Measurements from ENCODE around the gene LRRC23. TPM values are rescaled to one million over a fixed set of nuclear protein-coding genes. Genes with fewer than 3 reads are reported as not detected.
A peak's percentile ranks its signal among the peaks of the same experiment; 100 is the strongest.
"Not testable (repeated sequence)": the region's sequence is repeated elsewhere in the genome, so short reads cannot be mapped to it uniquely, and the experiment has no call there.

LRRC23 gene
- total RNA-seq, 1 donor from 2014 or later = 10.1 TPM

DNA sequence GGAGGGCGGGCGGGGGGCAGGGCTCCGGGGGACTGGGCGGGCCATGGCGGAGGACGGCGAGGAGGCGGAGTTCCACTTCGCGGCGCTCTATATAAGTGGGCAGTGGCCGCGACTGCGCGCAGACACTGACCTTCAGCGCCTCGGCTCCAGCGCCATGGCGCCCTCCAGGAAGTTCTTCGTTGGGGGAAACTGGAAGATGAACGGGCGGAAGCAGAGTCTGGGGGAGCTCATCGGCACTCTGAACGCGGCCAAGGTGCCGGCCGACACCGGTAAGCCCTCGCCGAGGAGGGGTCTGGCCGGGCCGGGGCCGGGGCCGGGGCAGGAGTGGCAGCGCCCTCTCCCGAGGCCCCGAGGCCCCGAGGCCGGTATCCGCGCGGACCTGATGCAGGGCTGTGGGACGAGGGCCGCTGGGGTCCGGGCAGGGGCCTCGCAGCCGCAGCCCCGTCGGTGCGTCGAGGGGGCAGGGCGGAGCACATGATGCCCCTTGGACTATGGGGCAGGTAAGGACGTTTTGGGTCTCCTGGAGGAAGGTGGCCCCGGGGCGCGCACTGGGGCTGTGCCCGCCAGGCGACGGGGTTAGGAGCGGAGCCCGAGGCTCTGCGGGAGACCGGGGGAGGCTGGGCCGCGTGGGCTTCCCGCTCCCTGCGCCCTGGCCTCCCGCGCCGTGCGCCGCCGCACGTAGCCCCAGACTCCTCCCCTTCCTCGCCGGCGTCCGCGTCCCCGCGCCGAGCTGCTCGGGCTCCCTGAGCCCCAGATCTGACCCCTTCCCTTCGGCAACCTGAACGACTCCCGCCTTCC is 37.0 kb upstream of the LRRC23 start, which contains the start of gene TPI1:
TSS of gene TPI1 (plus strand) at position 119 of the 798 bp plus-strand sequence. CDS start at position 155, 36 bp downstream.
- H3K4me1 Mint-ChIP-seq (ENCODE audit: unreplicated experiment) = peaks cover 27% of the 10 kb centered on the region
- H3K9me3 Mint-ChIP-seq = no peaks in the 10 kb centered on the region
- TF ChIP-seq, protein P1, sequence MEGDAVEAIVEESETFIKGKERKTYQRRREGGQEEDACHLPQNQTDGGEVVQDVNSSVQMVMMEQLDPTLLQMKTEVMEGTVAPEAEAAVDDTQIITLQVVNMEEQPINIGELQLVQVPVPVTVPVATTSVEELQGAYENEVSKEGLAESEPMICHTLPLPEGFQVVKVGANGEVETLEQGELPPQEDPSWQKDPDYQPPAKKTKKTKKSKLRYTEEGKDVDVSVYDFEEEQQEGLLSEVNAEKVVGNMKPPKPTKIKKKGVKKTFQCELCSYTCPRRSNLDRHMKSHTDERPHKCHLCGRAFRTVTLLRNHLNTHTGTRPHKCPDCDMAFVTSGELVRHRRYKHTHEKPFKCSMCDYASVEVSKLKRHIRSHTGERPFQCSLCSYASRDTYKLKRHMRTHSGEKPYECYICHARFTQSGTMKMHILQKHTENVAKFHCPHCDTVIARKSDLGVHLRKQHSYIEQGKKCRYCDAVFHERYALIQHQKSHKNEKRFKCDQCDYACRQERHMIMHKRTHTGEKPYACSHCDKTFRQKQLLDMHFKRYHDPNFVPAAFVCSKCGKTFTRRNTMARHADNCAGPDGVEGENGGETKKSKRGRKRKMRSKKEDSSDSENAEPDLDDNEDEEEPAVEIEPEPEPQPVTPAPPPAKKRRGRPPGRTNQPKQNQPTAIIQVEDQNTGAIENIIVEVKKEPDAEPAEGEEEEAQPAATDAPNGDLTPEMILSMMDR (conservative IDR thresholded peaks at IDR 0.05) = no peak
- peak within 1 kb of the TSS; percentile 96 for H3K27ac Mint-ChIP-seq
- peak; percentile 85 for DNase-seq (ENCODE audit: extremely low spot score, unreplicated experiment)
- H3K36me3 Mint-ChIP-seq = peaks cover 40% of the 10 kb centered on the region
- H3K4me3 Mint-ChIP-seq = peak within 1 kb of the TSS; percentile 97
- no peaks in the 10 kb centered on the region for H3K27me3 Mint-ChIP-seq

DNA sequence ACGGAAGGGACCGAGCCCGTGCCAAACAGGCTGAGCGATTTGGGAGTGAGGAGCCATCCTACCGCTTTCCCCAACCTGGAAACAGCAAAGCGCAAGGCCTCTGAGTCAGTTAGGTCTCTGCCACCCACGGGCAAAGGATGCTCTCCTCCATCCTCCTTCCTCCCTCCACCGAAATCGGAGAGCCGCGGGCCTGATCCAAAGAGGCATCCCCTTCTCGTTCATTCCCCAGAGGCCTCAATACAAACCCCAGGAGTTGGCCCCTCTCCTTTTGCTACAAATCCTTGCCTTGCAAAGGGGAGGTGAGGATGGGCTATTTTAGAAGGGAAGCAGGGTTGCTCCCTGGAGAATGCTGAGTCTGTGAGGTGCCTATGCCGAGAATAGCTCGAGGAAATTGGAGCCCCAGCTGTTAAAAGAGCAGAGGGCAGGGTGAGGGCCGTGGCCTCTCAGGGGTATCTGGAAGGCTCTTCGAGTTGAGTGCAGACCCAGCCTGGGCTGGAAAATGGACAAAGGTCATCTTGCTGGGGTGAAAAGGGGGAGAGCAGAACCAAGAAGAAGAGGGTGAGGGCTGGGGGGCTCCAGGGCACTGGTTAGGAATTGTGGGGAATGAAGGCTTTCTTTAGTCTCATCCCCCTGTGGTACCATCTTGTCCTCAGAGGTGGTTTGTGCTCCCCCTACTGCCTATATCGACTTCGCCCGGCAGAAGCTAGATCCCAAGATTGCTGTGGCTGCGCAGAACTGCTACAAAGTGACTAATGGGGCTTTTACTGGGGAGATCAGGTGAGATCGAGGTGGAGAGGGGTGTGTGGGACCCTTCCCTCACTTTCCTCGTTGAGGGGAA is 36.2 kb upstream of the LRRC23 start:
- H3K27ac Mint-ChIP-seq = peak overlapping the region; percentile 94
- TF ChIP-seq, protein P1 (conservative IDR thresholded peaks at IDR 0.05) = no peak
- peaks cover 27% of the 10 kb centered on the region for H3K4me1 Mint-ChIP-seq (ENCODE audit: unreplicated experiment)
- DNase-seq (ENCODE audit: extremely low spot score, unreplicated experiment) = no peak
- H3K36me3 Mint-ChIP-seq = peaks cover 37% of the 10 kb centered on the region
- H3K4me3 Mint-ChIP-seq = peak overlapping the region; percentile 97
- H3K27me3 Mint-ChIP-seq = no peaks in the 10 kb centered on the region
- no peaks in the 10 kb centered on the region for H3K9me3 Mint-ChIP-seq

DNA sequence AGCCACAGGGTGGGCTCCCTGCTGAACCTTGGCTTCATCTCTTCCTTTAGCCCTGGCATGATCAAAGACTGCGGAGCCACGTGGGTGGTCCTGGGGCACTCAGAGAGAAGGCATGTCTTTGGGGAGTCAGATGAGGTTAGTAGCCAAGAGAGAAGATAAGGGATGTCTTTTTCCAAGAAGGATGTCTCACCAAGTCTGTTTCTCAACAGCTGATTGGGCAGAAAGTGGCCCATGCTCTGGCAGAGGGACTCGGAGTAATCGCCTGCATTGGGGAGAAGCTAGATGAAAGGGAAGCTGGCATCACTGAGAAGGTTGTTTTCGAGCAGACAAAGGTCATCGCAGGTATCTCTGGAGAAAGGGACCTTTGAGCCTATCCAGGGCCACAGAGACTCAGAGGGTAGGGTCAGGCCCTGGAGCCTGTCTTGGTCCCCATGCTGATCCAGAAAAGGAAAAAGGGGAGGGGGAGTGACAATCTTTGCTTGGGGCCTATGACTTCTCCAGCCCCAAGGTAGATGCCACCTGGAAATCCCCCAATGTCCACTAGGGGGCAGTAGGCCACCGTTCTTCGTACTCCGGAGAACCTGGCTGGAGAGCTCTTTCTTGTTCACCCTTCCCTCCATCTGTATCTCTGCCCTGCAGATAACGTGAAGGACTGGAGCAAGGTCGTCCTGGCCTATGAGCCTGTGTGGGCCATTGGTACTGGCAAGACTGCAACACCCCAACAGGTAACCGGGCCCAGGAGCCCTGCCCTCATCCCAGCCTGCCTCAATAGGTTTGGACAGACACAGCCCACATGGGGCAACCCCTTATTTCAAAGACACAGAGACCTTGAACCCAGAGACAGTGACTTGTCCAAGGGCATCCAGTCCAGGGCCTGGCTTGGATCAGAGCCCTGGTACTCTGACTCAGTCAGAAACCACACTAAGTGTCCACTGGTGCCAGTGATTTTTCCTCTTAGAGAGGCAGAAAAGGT is 35.3 kb upstream of the LRRC23 start:
- H3K4me3 Mint-ChIP-seq = peak overlapping the region; percentile 97
- DNase-seq (ENCODE audit: extremely low spot score, unreplicated experiment) = peak; percentile 90
- no peaks in the 10 kb centered on the region for H3K9me3 Mint-ChIP-seq
- H3K36me3 Mint-ChIP-seq = peaks cover 36% of the 10 kb centered on the region
- H3K27me3 Mint-ChIP-seq = no peaks in the 10 kb centered on the region
- TF ChIP-seq, protein P1 (conservative IDR thresholded peaks at IDR 0.05) = peak; percentile 95
- peaks cover 31% of the 10 kb centered on the region for H3K4me1 Mint-ChIP-seq (ENCODE audit: unreplicated experiment)
- peak overlapping the region; percentile 94 for H3K27ac Mint-ChIP-seq

DNA sequence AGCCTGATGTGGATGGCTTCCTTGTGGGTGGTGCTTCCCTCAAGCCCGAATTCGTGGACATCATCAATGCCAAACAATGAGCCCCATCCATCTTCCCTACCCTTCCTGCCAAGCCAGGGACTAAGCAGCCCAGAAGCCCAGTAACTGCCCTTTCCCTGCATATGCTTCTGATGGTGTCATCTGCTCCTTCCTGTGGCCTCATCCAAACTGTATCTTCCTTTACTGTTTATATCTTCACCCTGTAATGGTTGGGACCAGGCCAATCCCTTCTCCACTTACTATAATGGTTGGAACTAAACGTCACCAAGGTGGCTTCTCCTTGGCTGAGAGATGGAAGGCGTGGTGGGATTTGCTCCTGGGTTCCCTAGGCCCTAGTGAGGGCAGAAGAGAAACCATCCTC is 34.3 kb upstream of the LRRC23 start:
- H3K36me3 Mint-ChIP-seq = peaks cover 27% of the 10 kb centered on the region
- H3K27me3 Mint-ChIP-seq; DNase-seq (ENCODE audit: extremely low spot score, unreplicated experiment); H3K9me3 Mint-ChIP-seq: not testable (repeated sequence)
- peaks cover 31% of the 10 kb centered on the region for H3K4me1 Mint-ChIP-seq (ENCODE audit: unreplicated experiment)
- H3K4me3 Mint-ChIP-seq = peak overlapping the region; percentile 89
- H3K27ac Mint-ChIP-seq = peak overlapping the region; percentile 89

DNA sequence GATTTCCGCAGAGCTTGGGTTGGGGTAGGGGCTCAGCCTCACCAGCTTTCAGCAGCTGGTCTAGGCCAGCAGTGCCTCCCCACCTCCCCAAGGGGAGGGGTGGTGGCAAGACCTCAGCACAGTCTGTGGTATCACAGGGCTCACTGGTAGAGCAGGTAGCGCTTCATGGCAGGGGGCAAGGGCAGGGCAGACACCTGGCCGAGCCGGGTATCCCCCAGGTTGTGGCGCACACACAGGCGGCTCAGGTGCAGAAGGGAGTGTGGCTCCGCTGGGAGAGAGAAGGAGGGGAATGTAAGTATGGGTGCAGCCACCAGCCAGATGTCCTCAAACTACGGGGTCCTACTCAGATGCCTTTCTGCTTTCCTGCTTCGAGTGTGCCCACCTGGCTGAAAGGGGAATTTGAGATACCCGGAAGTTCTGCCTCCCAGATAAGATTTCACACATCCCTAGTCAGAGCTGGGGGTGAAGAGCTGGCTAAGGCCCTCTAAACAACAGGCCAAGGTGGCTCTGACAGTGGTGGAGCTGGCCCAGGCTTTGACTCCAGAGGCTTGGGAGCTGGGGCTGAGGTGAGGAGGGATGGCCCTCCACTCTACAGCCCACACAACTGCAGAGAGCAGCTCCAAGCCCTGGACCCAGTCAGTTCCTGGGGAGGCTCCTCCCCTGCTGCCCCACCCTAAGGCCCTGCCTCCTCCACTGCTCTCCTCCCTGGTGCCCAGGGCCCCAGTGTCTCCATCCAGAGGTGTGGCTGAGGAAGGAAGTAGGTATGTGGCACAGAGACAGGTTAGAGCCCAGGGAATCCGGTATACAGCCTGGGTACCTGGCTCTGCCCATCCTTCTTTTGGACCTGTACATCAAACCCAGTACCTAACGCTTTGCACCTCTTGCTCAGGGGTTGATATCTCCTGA is 33.3 kb upstream of the LRRC23 start:
- Mint-ChIP-seq H3K9me3 (no peaks in the 10 kb centered on the region), H3K36me3 (peaks cover 26% of the 10 kb centered on the region), H3K27ac (peak overlapping the region; percentile 89), H3K27me3 (no peaks in the 10 kb centered on the region), H3K4me1 (ENCODE audit: unreplicated experiment) (peaks cover 34% of the 10 kb centered on the region), H3K4me3 (peak overlapping the region; percentile 89)
- TF ChIP-seq, protein P1 (conservative IDR thresholded peaks at IDR 0.05) = no peak
- no peak for DNase-seq (ENCODE audit: extremely low spot score, unreplicated experiment)
